ENCODE measurements around the gene MINDY4.
"Not testable (repeated sequence)": the region's sequence is repeated elsewhere in the genome, so short reads cannot be mapped to it uniquely, and the experiment has no call there.

MINDY4 gene

DNA sequence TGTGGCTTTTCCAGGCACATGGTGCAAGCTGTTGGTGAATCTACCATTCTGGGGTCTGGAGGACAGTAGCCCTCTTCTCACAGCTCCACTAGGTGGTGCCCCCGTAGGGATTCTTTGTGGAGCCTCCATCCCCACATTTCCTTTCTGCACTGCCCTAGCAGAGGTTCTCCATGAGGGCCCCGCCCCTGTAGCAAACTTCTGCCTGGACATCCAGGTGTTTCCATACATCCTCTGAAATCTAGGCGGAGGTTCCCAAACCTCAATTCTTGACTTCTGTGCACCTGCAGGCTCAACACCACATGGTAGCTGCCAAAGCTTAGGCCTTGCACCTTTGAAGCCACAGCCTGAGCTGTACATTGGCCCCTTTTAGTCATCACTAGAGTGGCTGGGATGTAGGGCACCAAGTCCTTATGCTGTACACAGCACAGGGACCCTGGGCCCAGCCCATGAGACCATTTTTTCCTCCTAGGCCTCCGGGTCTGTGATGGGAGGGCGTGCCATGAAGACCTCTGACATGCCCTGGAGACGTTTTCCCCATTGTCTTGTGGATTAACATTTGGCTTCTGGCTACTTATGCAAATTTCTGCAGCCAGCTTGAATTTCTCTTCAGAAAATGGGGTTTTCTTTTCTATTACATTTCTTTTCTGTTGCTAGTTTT, 62.9 kb downstream of the MINDY4 start:
- not testable (repeated sequence) for H3K36me3 ChIP-seq (ENCODE audit: control insufficient read depth, insufficient read depth, low read length); H3K27me3 ChIP-seq (ENCODE audit: control insufficient read depth, insufficient read depth, low read length); H3K9ac ChIP-seq (ENCODE audit: low read depth, low read length); H3K4me3 ChIP-seq (ENCODE audit: low read depth, low read length); H3K4me1 ChIP-seq (ENCODE audit: control insufficient read depth, insufficient read depth, low read length)
- peaks cover 11% of the 10 kb centered on the region for H3K9me3 ChIP-seq (ENCODE audit: control insufficient read depth, insufficient read depth, low read length)

- Histone ChIP-seq H3K9ac (ENCODE audit: low read depth, low read length) (no peak overlapping the region), H3K4me3 (ENCODE audit: low read depth, low read length) (no peak overlapping the region), H3K9me3 (ENCODE audit: control insufficient read depth, insufficient read depth, low read length) (peaks cover 11% of the 10 kb centered on the region), H3K36me3 (ENCODE audit: control insufficient read depth, insufficient read depth, low read length) (peaks cover 3% of the 10 kb centered on the region), H3K4me1 (ENCODE audit: control insufficient read depth, insufficient read depth, low read length) (no peaks in the 10 kb centered on the region), H3K27me3 (ENCODE audit: control insufficient read depth, insufficient read depth, low read length) (no peaks in the 10 kb centered on the region)
Observed at GRCh38 chr7:30835396-30835915, 64.2 kb downstream of the MINDY4 start.

DNA sequence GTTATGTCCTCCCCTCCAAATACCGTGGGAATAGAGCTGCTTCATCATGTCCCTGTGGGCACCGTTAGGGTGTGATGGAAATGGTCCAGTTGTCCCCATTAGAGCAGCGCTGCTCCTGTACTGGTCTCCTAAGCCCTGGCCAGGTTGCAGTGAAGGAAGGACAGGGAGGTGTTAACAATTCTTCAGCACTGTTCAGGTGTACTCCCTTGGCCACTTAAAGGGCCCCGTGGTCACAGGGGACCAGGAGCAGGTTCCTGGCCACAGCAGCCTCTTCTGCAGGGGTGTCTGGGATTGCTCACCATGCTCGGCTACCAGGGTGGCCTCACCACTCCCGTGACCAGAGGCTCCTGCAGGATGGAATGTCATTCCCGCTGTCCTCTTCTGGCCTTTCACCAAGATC, 65.8 kb downstream of the MINDY4 start:
- Histone ChIP-seq H3K4me1 (ENCODE audit: control insufficient read depth, insufficient read depth, low read length) (no peaks in the 10 kb centered on the region), H3K9me3 (ENCODE audit: control insufficient read depth, insufficient read depth, low read length) (peaks cover 11% of the 10 kb centered on the region), H3K36me3 (ENCODE audit: control insufficient read depth, insufficient read depth, low read length) (peaks cover 3% of the 10 kb centered on the region), H3K27me3 (ENCODE audit: control insufficient read depth, insufficient read depth, low read length) (no peaks in the 10 kb centered on the region), H3K4me3 (ENCODE audit: low read depth, low read length) (no peak overlapping the region), H3K9ac (ENCODE audit: low read depth, low read length) (no peak overlapping the region)

DNA sequence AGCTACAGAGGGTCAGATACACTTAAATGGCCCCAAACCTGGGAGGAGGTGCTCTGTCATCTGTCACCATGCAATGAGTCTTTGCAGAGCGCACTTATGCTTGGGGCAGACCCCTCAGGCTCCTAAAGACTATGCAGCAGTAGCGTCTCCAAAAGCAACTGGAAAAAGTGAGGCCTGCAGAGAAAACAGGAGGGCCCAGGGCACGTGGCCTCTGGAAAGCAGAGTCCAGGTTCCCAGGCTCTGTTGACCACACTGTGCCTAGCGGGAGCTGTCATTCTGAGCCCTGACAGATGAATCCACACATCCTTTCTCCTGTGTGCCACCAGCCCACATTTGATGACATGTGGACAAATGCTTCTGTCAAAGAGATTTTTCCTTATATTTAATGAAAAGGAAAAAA, 66.4 kb downstream of the MINDY4 start:
- H3K4me3 ChIP-seq (ENCODE audit: low read depth, low read length): no peak overlapping the region
- no peak overlapping the region for H3K9ac ChIP-seq (ENCODE audit: low read depth, low read length)
- H3K9me3 ChIP-seq (ENCODE audit: control insufficient read depth, insufficient read depth, low read length): peaks cover 11% of the 10 kb centered on the region
- H3K36me3 ChIP-seq (ENCODE audit: control insufficient read depth, insufficient read depth, low read length): peaks cover 3% of the 10 kb centered on the region
- no peaks in the 10 kb centered on the region for H3K4me1 ChIP-seq (ENCODE audit: control insufficient read depth, insufficient read depth, low read length)
- H3K27me3 ChIP-seq (ENCODE audit: control insufficient read depth, insufficient read depth, low read length): no peaks in the 10 kb centered on the region

DNA sequence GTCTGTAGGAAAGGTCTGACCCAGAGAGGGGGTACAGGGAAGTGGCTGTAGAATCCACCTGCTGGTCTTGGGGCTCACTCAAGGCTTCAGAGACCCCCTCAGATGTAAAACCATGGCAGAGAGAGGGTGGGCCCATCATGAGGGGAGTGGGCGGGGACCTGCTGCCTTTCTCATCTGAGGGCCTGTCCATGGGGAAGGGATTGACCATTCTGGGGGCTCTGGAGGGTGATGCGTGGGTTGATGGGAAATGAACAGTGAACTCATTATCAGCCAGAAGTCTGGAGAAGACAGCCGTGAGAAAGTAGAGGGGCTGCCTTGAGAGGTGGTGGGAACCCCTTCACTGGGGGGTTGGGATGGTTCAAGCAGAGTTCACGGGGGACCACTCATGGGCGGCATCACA, 66.8 kb downstream of the MINDY4 start:
- Histone ChIP-seq H3K4me3 (ENCODE audit: low read depth, low read length) (no peak overlapping the region), H3K36me3 (ENCODE audit: control insufficient read depth, insufficient read depth, low read length) (peaks cover 3% of the 10 kb centered on the region), H3K9ac (ENCODE audit: low read depth, low read length) (no peak overlapping the region), H3K27me3 (ENCODE audit: control insufficient read depth, insufficient read depth, low read length) (no peaks in the 10 kb centered on the region), H3K4me1 (ENCODE audit: control insufficient read depth, insufficient read depth, low read length) (no peaks in the 10 kb centered on the region), H3K9me3 (ENCODE audit: control insufficient read depth, insufficient read depth, low read length) (peaks cover 11% of the 10 kb centered on the region)

DNA sequence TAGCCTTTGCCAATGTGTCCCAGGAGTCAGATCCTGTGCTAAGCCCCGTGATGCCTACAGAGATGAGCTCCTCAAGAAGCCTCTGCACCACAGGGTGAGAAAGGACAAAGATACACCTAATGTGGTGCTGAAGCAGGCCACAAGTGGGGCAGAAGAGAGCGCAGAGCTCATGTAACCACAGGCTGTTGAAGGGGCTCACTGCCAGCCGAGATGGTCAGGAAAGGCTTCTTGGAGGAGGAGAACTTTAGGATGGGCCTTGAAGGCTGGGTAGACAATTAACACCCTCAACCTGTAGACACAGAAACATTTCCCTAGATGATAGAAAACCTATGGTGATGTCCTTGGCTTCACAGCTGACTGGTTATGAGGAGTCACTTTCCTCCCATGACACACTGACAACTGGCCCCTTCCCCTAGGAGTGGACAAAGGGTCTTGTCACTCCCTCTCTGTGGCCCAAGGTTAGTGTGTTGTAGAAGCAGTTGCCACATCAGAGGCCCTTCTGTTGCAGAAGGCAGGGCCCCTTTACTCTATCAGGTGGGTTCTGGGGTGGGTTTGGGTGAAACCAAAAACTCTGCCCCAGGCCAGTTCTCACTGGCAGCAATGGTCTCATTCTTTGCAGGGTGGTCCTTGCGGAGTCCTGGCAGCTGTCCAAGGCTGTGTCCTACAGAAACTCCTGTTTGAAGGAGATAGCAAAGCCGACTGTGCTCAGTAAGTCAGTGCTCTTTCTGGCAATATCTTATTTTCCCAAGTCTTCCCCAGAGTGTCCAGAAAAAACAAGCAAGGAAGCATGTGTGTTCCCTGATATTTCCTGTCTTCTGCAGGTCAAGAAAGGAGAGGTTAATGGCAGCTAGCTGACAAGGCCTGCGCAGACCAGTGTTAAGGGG, 69.2 kb downstream of the MINDY4 start:
- no peak overlapping the region for H3K9ac ChIP-seq (ENCODE audit: low read depth, low read length)
- H3K9me3 ChIP-seq (ENCODE audit: control insufficient read depth, insufficient read depth, low read length): no peaks in the 10 kb centered on the region
- no peaks in the 10 kb centered on the region for H3K27me3 ChIP-seq (ENCODE audit: control insufficient read depth, insufficient read depth, low read length)
- H3K4me3 ChIP-seq (ENCODE audit: low read depth, low read length): no peak overlapping the region
- no peaks in the 10 kb centered on the region for H3K4me1 ChIP-seq (ENCODE audit: control insufficient read depth, insufficient read depth, low read length)
- peaks cover 3% of the 10 kb centered on the region for H3K36me3 ChIP-seq (ENCODE audit: control insufficient read depth, insufficient read depth, low read length)

- no peaks in the 10 kb centered on the region for H3K4me1 ChIP-seq (ENCODE audit: control insufficient read depth, insufficient read depth, low read length)
- H3K27me3 ChIP-seq (ENCODE audit: control insufficient read depth, insufficient read depth, low read length): no peaks in the 10 kb centered on the region
- H3K9me3 ChIP-seq (ENCODE audit: control insufficient read depth, insufficient read depth, low read length): no peaks in the 10 kb centered on the region
- no peak overlapping the region for H3K4me3 ChIP-seq (ENCODE audit: low read depth, low read length)
- H3K36me3 ChIP-seq (ENCODE audit: control insufficient read depth, insufficient read depth, low read length): peaks cover 3% of the 10 kb centered on the region
- no peak overlapping the region for H3K9ac ChIP-seq (ENCODE audit: low read depth, low read length)
Observed at GRCh38 chr7:30841025-30841735, 70.0 kb downstream of the MINDY4 start.

- Histone ChIP-seq H3K27me3 (ENCODE audit: control insufficient read depth, insufficient read depth, low read length) (no peaks in the 10 kb centered on the region), H3K4me3 (ENCODE audit: low read depth, low read length) (no peak overlapping the region), H3K9ac (ENCODE audit: low read depth, low read length) (no peak overlapping the region), H3K4me1 (ENCODE audit: control insufficient read depth, insufficient read depth, low read length) (no peaks in the 10 kb centered on the region), H3K9me3 (ENCODE audit: control insufficient read depth, insufficient read depth, low read length) (no peaks in the 10 kb centered on the region), H3K36me3 (ENCODE audit: control insufficient read depth, insufficient read depth, low read length) (peaks cover 3% of the 10 kb centered on the region)
Observed at GRCh38 chr7:30841801-30842541, 70.8 kb downstream of the MINDY4 start.

- H3K9ac ChIP-seq (ENCODE audit: low read depth, low read length): no peak overlapping the region
- H3K27me3 ChIP-seq (ENCODE audit: control insufficient read depth, insufficient read depth, low read length): no peaks in the 10 kb centered on the region
- H3K4me3 ChIP-seq (ENCODE audit: low read depth, low read length): no peak overlapping the region
- peaks cover 3% of the 10 kb centered on the region for H3K36me3 ChIP-seq (ENCODE audit: control insufficient read depth, insufficient read depth, low read length)
- no peaks in the 10 kb centered on the region for H3K9me3 ChIP-seq (ENCODE audit: control insufficient read depth, insufficient read depth, low read length)
- H3K4me1 ChIP-seq (ENCODE audit: control insufficient read depth, insufficient read depth, low read length): no peaks in the 10 kb centered on the region
Observed at GRCh38 chr7:30842542-30843451, 71.6 kb downstream of the MINDY4 start.

DNA sequence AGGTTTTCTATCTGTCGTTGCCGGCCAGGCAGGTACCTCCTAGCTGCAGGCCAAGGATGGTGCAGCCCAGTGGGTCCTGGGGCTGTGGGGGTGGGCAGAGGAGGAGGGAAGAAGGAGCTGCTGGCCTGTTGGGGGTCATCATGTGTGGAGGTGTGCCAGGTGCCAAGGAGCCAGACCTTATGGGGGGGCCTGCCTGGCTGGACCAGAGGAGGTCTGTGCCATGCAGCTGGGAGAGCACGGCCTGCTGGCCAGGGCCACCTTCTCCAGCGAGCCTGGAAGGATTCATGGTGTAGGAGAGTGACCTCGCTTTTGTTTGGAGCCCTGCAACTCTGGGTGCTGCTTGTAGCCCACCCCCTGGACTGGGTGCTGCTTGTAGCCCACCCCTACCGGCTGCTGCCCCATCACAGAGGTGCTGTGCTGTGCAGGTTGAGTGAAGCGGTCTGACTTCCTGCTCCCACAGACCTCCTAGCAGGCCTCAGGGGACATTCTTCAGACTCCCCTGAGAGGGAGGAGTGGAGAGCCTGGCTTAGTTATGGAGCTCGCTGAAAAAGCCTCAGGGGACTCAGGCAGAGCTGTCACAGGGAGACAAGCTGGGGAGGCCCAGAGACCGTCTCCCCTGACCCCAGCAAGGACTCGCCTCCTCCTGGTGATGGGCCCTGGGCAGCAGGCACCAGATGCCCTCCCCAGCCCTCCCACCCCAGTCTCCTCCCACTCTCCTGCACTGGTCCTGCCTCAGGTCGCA, 72.7 kb downstream of the MINDY4 start:
- no peaks in the 10 kb centered on the region for H3K4me1 ChIP-seq (ENCODE audit: control insufficient read depth, insufficient read depth, low read length)
- H3K9me3 ChIP-seq (ENCODE audit: control insufficient read depth, insufficient read depth, low read length): no peaks in the 10 kb centered on the region
- H3K9ac ChIP-seq (ENCODE audit: low read depth, low read length): no peak overlapping the region
- no peak overlapping the region for H3K4me3 ChIP-seq (ENCODE audit: low read depth, low read length)
- H3K36me3 ChIP-seq (ENCODE audit: control insufficient read depth, insufficient read depth, low read length): peaks cover 3% of the 10 kb centered on the region
- H3K27me3 ChIP-seq (ENCODE audit: control insufficient read depth, insufficient read depth, low read length): no peaks in the 10 kb centered on the region

All from iPS-15b (cell line).